CD4-positive, alpha-beta memory T cell (primary cell): ENCODE results near the gene PRDM16. TPM values are rescaled to one million over a fixed set of nuclear protein-coding genes. Genes with fewer than 3 reads are reported as not detected.
"Not testable (repeated sequence)": the region's sequence is repeated elsewhere in the genome, so short reads cannot be mapped to it uniquely, and the experiment has no call there.

Experiments
- CTCF ChIA-PET: fragments of 350-600 bp; sonication (Branson Sonifier 250); formaldehyde crosslinking; loops from one replicate; lab custom pipeline; 2021; ENCODE audit warnings: inconsistent platforms; ENCODE audit not compliant: partially characterized antibody; lab: Charles Lee
- POLR2A ChIA-PET: fragments of 350-600 bp; sonication (Branson Sonifier 250); formaldehyde crosslinking; loops from one replicate; lab custom pipeline; 2021; ENCODE audit not compliant: partially characterized antibody; lab: Charles Lee
- DNase-seq, 5 donors: peaks; one replicate each; pipeline versions ENCODE4 v3.0.0 to v3.0.0-alpha.2; 2020 to 2022; ENCODE audit warnings: mixed read lengths in 1 of 5
- H3K27ac ChIP-seq: one replicate; pipeline ENCODE4 v1.7.0; 2013; ENCODE audit warnings: low read depth, low read length
- H3K27me3 ChIP-seq: 2 replicates; pipeline ENCODE4 v1.7.0; 2013; ENCODE audit warnings: mild to moderate bottlenecking, low read length, moderate library complexity; ENCODE audit not compliant: insufficient read depth
- H3K36me3 ChIP-seq: 2 replicates; pipeline ENCODE4 v1.7.0; 2013; ENCODE audit warnings: mild to moderate bottlenecking, low read length, moderate library complexity; ENCODE audit not compliant: insufficient read depth
- H3K4me1 ChIP-seq: 2 replicates; pipeline ENCODE4 v1.7.0; 2013; ENCODE audit warnings: mild to moderate bottlenecking, low read length, moderate library complexity; ENCODE audit not compliant: insufficient read depth
- H3K4me3 ChIP-seq, 2 donors: one replicate each; pipeline ENCODE4 v1.7.0; 2013; ENCODE audit warnings: low read length in 2 of 2, mild to moderate bottlenecking in 1 of 2
- H3K9me3 ChIP-seq, 2 donors: one replicate each; pipeline ENCODE4 v1.7.0; 2013; ENCODE audit warnings: low read length in 2 of 2, control low read depth in 1 of 2; ENCODE audit not compliant: control insufficient read depth in 1 of 2
- H3K27ac Mint-ChIP-seq, 7 donors: one replicate each; pipeline ENCODE4 v1.8.0; 2020 to 2021; ENCODE audit warnings: mixed read lengths in 7 of 7, mild to moderate bottlenecking in 6 of 7, inconsistent platforms in 3 of 7, moderate library complexity in 3 of 7
- H3K27me3 Mint-ChIP-seq, 2 donors: one replicate each; pipeline ENCODE4 v1.8.0; 2020 to 2021; ENCODE audit warnings: mixed read lengths in 2 of 2
- H3K36me3 Mint-ChIP-seq, 2 donors: one replicate each; pipeline ENCODE4 v1.8.0; 2020 to 2021; ENCODE audit warnings: mixed read lengths in 2 of 2, inconsistent platforms in 1 of 2, mild to moderate bottlenecking in 1 of 2
- H3K4me1 Mint-ChIP-seq, 4 donors: one replicate each; pipeline ENCODE4 v1.8.0; 2020 to 2021; ENCODE audit warnings: mixed read lengths in 4 of 4, mild to moderate bottlenecking in 1 of 4
- H3K4me3 Mint-ChIP-seq, 8 donors: one replicate each; pipeline ENCODE4 v1.8.0; 2020 to 2021; ENCODE audit warnings: mixed read lengths in 8 of 8, mild to moderate bottlenecking in 7 of 8, moderate library complexity in 6 of 8, inconsistent platforms in 3 of 8
- H3K9me3 Mint-ChIP-seq, 8 donors: one replicate each; pipeline ENCODE4 v1.8.0; 2020 to 2021; ENCODE audit warnings: mixed read lengths in 8 of 8, mild to moderate bottlenecking in 5 of 8, inconsistent platforms in 3 of 8, moderate library complexity in 1 of 8
- intact Hi-C: fragments of 100-400 bp; cut with micrococcal nuclease; formaldehyde crosslinking; loops from one replicate; pipeline ENCODE4 v1.15.1; 2023
- polyA plus RNA-seq, 2 donors: library from polyadenylated mRNA; unstranded; fragments of 300-500 nt; fragmentation: Illumina TruSeq; gene quantifications; one replicate each; pipeline ENCODE4 v1.2.3, GENCODE V29; 2021
- total RNA-seq, 2 experiments: library from RNA; stranded (reverse); gene quantifications; one replicate each; pipeline ENCODE4 v1.2.3, GENCODE V29; 2021

Gene PRDM16
- total and polyA plus RNA-seq, 4 experiments from 2014 or later: not detected

DNA sequence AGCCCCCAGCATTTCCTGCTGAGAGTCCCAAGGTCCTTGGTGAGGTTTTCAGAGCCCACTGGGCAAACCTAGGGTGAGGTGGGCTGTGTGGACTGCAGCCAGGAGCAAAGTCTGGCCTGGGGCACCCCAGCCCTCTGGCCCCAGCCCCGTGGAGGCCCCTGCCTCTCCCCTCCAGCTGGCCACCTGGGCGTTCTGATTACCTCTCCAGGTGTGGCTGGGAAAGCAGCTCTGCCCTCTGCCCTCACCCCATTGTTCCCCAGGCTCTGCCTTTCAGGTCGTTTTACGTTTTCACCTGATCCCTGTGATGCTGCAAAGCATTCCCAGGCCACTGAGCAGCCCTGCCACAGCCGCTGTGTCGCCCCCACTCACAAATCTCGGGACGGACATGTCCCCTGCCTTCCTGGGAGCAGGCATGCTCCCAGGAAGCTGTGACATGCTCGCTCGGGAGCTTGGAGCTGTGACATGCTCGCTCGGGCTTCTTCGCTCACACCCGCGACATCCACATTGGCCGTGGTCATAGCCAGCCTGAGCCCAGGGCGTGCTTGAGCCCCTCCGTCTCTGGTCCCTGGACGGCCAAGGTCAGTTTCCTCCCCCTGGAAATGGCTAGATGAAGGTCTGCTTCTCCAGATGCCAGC lies 216.2 kb downstream of the PRDM16 start:
- intact Hi-C loops: no loop called here
- DNase-seq: no peak

DNA sequence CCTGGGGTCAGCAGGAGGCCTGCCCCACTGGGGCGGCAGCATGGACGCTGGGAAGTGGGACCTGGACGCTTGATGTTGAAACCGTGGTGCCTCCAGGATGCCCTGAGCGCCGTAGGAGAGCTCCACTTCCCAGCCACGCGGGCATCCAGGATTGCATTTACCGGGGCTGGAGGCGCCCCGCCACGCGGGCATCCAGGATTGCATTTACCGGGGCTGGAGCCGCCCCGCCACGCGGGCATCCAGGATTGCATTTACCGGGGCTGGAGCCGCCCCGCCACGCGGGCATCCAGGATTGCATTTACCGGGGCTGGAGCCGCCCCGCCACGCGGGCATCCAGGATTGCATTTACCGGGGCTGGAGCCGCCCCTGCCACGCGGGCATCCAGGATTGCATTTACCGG lies 218.1 kb downstream of the PRDM16 start:
- intact Hi-C loops, H3K27me3 Mint-ChIP-seq, H3K4me3 Mint-ChIP-seq, POLR2A ChIA-PET, H3K36me3 Mint-ChIP-seq, H3K27me3 ChIP-seq, H3K4me1 ChIP-seq, H3K36me3 ChIP-seq, H3K9me3 ChIP-seq, H3K27ac Mint-ChIP-seq, H3K4me1 Mint-ChIP-seq, DNase-seq, CTCF ChIA-PET, H3K4me3 ChIP-seq, H3K9me3 Mint-ChIP-seq, H3K27ac ChIP-seq: not testable (repeated sequence)

More for the DNA sequence above, 216.2 kb downstream of the PRDM16 start:
- Histone ChIP-seq H3K27me3 (no peaks in the 10 kb centered on the region), H3K4me3 (no peak overlapping the region), H3K9me3 (no peaks in the 10 kb centered on the region), H3K4me1 (no peaks in the 10 kb centered on the region), H3K27ac (no peak overlapping the region), H3K36me3 (no peaks in the 10 kb centered on the region)
- no peak overlapping the region for H3K27ac Mint-ChIP-seq
- no peaks in the 10 kb centered on the region for H3K9me3 Mint-ChIP-seq
- ChIA-PET POLR2A (no interaction called here), CTCF (no interaction called here)
- peaks cover 0 to 6% of the 10 kb centered on the region in 2 donors for H3K27me3 Mint-ChIP-seq
- H3K4me3 Mint-ChIP-seq: no peak overlapping the region
- H3K36me3 Mint-ChIP-seq: no peaks in the 10 kb centered on the region
- no peaks in the 10 kb centered on the region for H3K4me1 Mint-ChIP-seq

DNA sequence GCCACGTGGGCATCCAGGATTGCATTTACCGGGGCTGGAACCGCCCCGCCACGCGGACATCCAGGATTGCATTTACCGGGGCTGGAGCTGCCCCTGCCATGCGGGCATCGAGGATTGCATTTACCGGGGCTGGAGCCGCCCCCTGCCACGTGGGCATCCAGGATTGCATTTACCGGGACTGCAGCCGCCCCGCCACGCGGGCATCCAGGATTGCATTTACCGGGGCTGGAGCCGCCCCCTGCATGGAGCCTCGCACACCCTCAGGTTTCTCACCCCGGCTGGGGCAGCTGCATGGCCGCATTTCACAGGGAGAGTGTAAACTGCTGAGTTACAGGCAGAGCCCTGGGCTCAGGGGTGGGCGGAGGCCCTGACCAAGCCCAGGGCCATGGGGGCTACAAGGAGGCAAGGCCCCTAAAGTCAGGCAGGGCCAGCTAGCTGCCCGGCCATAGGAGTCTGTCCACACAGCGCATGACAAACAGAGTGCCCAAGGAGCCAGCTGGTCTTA lies 218.7 kb downstream of the PRDM16 start:
- Mint-ChIP-seq H3K27ac (no peak overlapping the region), H3K27me3 (peaks cover 0 to 6% of the 10 kb centered on the region in 2 donors), H3K9me3 (no peaks in the 10 kb centered on the region), H3K4me3 (no peak overlapping the region), H3K4me1 (no peaks in the 10 kb centered on the region), H3K36me3 (no peaks in the 10 kb centered on the region)
- CTCF ChIA-PET: no interaction called here
- Histone ChIP-seq H3K9me3 (no peaks in the 10 kb centered on the region), H3K27me3 (no peaks in the 10 kb centered on the region), H3K36me3 (no peaks in the 10 kb centered on the region), H3K27ac (no peak overlapping the region), H3K4me3 (no peak overlapping the region), H3K4me1 (no peaks in the 10 kb centered on the region)
- intact Hi-C loops: no loop called here
- no peak for DNase-seq
- POLR2A ChIA-PET: no interaction called here

DNA sequence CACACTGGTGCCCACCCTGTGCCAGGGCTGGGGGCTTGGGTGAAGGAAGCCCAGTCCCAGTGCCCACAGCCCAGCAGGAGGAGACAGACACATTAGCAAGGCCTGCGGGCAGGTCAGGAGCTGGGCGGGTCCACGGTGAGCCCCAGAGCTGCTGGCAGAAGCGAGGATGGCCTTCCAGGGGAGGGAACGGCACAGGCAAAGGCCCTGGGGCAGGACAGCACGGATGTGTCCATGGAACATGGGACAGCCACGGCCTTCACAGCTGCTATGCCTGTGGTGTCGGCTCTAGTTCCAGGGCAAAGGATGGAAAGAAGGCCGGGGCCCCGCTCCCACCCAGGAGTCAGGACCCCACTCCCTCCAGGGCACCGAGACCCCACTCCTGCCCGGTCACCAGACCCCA lies 220.5 kb downstream of the PRDM16 start:
- Mint-ChIP-seq H3K27me3 (peaks cover 0 to 5% of the 10 kb centered on the region in 2 donors), H3K9me3 (peaks cover 0 to 1% (median 0%) of the 10 kb centered on the region in 8 donors), H3K27ac (no peak overlapping the region), H3K36me3 (no peaks in the 10 kb centered on the region), H3K4me1 (no peaks in the 10 kb centered on the region), H3K4me3 (no peak overlapping the region)
- Histone ChIP-seq H3K4me1 (no peaks in the 10 kb centered on the region), H3K9me3 (no peaks in the 10 kb centered on the region), H3K27me3 (no peaks in the 10 kb centered on the region), H3K36me3 (no peaks in the 10 kb centered on the region), H3K27ac (no peak overlapping the region), H3K4me3 (no peak overlapping the region)
- intact Hi-C loops: no loop called here
- DNase-seq: no peak
- CTCF ChIA-PET: no interaction called here
- POLR2A ChIA-PET: no interaction called here

DNA sequence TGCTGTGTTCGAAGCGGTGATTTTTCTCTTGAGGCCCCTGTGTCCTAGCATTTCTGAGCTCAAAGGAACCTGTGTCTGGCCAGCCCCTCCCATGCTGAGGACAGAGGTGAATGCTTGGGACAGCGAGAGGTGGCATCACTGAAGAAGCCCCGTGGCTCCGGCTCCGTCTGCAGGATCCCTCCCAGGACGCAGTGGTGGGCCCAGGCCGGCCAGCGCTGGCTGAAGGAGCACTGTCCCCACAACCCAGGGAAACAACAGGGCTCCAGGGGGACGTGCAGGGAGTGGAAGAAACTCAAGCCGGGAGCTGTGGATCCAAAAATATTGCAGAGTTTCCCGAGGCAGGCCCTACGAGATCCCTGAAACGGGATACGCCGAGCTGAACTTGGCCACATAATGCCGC lies 221.4 kb downstream of the PRDM16 start:
- H3K9me3 ChIP-seq: no peaks in the 10 kb centered on the region
- no peaks in the 10 kb centered on the region for H3K4me1 ChIP-seq
- intact Hi-C loops: no loop called here
- CTCF ChIA-PET: no interaction called here
- no peak for DNase-seq
- peaks cover 0 to 2% (median 0%) of the 10 kb centered on the region in 8 donors for H3K9me3 Mint-ChIP-seq
- no peaks in the 10 kb centered on the region for H3K36me3 ChIP-seq
- H3K27me3 ChIP-seq: no peaks in the 10 kb centered on the region
- POLR2A ChIA-PET: no interaction called here
- no peak overlapping the region for H3K4me3 Mint-ChIP-seq
- H3K27ac Mint-ChIP-seq: no peak overlapping the region
- H3K36me3 Mint-ChIP-seq: no peaks in the 10 kb centered on the region
- peaks cover 0 to 4% of the 10 kb centered on the region in 2 donors for H3K27me3 Mint-ChIP-seq
- no peaks in the 10 kb centered on the region for H3K4me1 Mint-ChIP-seq
- H3K4me3 ChIP-seq: no peak overlapping the region
- H3K27ac ChIP-seq: no peak overlapping the region

DNA sequence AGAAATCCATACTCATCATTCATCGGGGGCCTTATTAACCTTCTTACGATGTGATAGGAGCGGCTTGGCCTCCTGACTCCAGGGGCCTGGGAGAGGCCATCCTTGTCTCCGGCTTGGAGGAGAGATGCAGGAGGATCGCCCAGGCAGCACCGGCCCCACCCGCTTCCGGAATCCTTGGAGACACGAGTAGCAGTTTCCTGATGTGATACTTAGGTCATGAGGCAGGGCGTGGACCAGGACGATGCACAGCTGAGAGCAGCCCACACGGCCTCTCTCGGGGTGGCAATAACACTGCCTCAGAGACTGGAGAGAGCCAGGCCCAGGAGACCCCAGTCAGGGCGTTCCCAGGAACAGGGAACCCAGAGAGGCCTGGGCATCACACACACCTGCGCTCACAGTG lies 221.9 kb downstream of the PRDM16 start:
- Mint-ChIP-seq H3K4me1 (no peaks in the 10 kb centered on the region), H3K27me3 (peaks cover 0 to 1% of the 10 kb centered on the region in 2 donors), H3K27ac (no peak overlapping the region), H3K4me3 (no peak overlapping the region), H3K9me3 (peaks cover 0 to 2% (median 0%) of the 10 kb centered on the region in 8 donors), H3K36me3 (no peaks in the 10 kb centered on the region)
- CTCF ChIA-PET: no interaction called here
- POLR2A ChIA-PET: no interaction called here
- Histone ChIP-seq H3K36me3 (no peaks in the 10 kb centered on the region), H3K4me3 (no peak overlapping the region), H3K27ac (no peak overlapping the region), H3K27me3 (no peaks in the 10 kb centered on the region), H3K9me3 (no peaks in the 10 kb centered on the region), H3K4me1 (no peaks in the 10 kb centered on the region)
- intact Hi-C loops: no loop called here
- DNase-seq: no peak

DNA sequence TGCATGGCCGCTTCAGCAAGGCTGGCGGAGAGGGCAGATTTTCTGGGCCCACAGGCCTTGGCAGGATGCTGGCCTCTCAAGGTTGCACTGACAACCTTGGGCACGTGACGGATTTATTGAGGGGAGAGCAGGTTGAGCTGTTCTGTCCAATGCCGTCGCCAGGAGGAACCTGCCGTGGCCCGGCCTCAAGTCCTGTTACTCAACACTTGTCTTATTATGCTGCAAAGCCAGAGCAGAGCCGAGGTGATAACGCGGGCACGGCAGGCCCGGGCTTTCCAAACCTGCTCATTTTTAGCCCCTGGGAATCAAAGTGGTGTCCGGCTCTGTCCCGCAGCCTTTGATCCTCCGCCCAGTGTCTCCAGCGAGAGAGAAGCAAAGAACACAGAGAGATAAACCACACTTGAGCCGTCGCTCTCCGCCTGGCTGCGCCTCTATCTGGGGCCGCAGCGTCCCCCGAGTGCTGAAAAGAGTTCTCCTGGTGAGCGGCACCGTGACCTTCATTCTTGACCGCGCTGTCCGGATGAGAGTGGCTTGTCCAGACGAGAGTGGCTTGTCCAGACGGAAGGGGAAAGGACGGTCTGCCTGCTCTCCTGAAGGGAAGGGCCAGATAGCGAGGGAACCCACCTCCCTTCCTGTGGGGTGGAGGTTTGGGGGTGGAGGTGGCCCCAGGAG lies 223.2 kb downstream of the PRDM16 start:
- no peaks in the 10 kb centered on the region for H3K4me1 ChIP-seq
- no peak overlapping the region for H3K4me3 Mint-ChIP-seq
- H3K9me3 Mint-ChIP-seq: peaks cover 0 to 2% (median 0%) of the 10 kb centered on the region in 8 donors
- peaks cover 0 to 3% of the 10 kb centered on the region in 2 donors for H3K27me3 Mint-ChIP-seq
- no peaks in the 10 kb centered on the region for H3K36me3 ChIP-seq
- no peaks in the 10 kb centered on the region for H3K27me3 ChIP-seq
- H3K27ac ChIP-seq: no peak overlapping the region
- H3K4me1 Mint-ChIP-seq: no peaks in the 10 kb centered on the region
- CTCF ChIA-PET: no interaction called here
- intact Hi-C loops: no loop called here
- no peaks in the 10 kb centered on the region for H3K36me3 Mint-ChIP-seq
- no peak overlapping the region for H3K4me3 ChIP-seq
- no peaks in the 10 kb centered on the region for H3K9me3 ChIP-seq
- no peak for DNase-seq
- POLR2A ChIA-PET: no interaction called here
- H3K27ac Mint-ChIP-seq: no peak overlapping the region
